DOHH2 (cell line): Measurements from ENCODE around the gene SMURF1.

Source experiments
- CTCF ChIP-seq: fragments of 200-600 bp; sonication (generic); IDR thresholded peaks from one replicate; pipeline ENCODE4 v1.5.1; 2014; ENCODE audit warnings: antibody characterized with exemption, mild to moderate bottlenecking, low read depth, low read length; ENCODE audit not compliant: poor library complexity, severe bottlenecking
- EZH2phosphoT487 ChIP-seq: fragments of 200-600 bp; sonication (generic); IDR thresholded peaks from 2 replicates; pipeline ENCODE4 v1.6.1; 2017; ENCODE audit warnings: borderline replicate concordance, mild to moderate bottlenecking, antibody characterized with exemption, low read length, moderate library complexity, mixed read lengths

DNA sequence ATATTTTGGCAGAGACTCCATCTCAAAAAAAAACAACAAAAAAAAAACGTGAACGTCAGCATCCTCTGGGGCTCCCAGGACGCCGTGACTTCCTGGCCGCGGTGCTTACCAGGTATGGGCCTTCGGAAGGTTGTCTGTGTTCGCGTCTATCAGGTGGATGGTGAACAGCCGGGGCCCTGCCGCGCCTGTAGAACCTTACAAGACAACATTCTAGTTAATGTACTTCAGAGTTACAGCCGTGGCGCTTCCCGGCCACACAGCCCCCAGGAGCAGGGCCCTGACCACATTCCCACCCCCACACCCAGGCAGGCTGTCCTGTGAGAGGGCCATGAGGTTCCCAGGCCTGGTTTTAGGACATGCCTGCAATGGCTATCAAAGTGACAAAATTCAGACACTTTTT is 111.0 kb downstream of the SMURF1 start:
- TF ChIP-seq CTCF (no peak), EZH2phosphoT487 (no peak)
